H9 (cell line): Measurements from ENCODE around the gene ATP6V1B1. TPM values are rescaled to one million over a fixed set of nuclear protein-coding genes. Genes with fewer than 3 reads are reported as not detected.

Experiments
- DNase-seq: peaks from one replicate; pipeline ENCODE4 v3.0.0-alpha.2; 2017
- H2AFZ ChIP-seq: one replicate; pipeline ENCODE4 v1.6.1; 2013; ENCODE audit warnings: mild to moderate bottlenecking, low read length, control low read depth, moderate library complexity
- H2AK5ac ChIP-seq: 2 replicates; pipeline ENCODE4 v1.6.1; 2013; ENCODE audit warnings: low read length, control low read depth, mixed read lengths; ENCODE audit not compliant: insufficient read length
- H2BK120ac ChIP-seq: one replicate; pipeline ENCODE4 v1.6.1; 2013; ENCODE audit warnings: low read depth, mild to moderate bottlenecking, low read length, control low read depth, inconsistent platforms; ENCODE audit not compliant: poor library complexity, severe bottlenecking
- H2BK12ac ChIP-seq: 2 replicates; pipeline ENCODE4 v1.6.1; 2013; ENCODE audit warnings: low read length, control low read depth, mixed read lengths, low read depth; ENCODE audit not compliant: insufficient read length
- H2BK15ac ChIP-seq: 2 replicates; pipeline ENCODE4 v1.6.1; 2013; ENCODE audit warnings: low read depth, low read length, control low read depth
- H2BK20ac ChIP-seq: one replicate; pipeline ENCODE4 v1.6.1; 2013; ENCODE audit warnings: low read depth, mild to moderate bottlenecking, low read length, control low read depth, inconsistent platforms; ENCODE audit not compliant: poor library complexity, severe bottlenecking
- H2BK5ac ChIP-seq: 2 replicates; pipeline ENCODE4 v1.6.1; 2013; ENCODE audit warnings: low read length, control low read depth, mixed read lengths; ENCODE audit not compliant: insufficient read length
- H3K14ac ChIP-seq: 2 replicates; pipeline ENCODE4 v1.6.1; 2013; ENCODE audit warnings: low read length, control low read depth; ENCODE audit not compliant: insufficient read depth
- H3K18ac ChIP-seq: 2 replicates; pipeline ENCODE4 v1.6.1; 2013; ENCODE audit warnings: low read depth, mild to moderate bottlenecking, mixed read lengths, low read length, control low read depth; ENCODE audit not compliant: insufficient read length
- H3K23ac ChIP-seq: 2 replicates; pipeline ENCODE4 v1.6.1; 2013; ENCODE audit warnings: low read length, control low read depth, mixed read lengths, low read depth; ENCODE audit not compliant: insufficient read length
- H3K23me2 ChIP-seq: 2 replicates; pipeline ENCODE4 v1.6.1; 2013; ENCODE audit warnings: low read depth, mild to moderate bottlenecking, mixed read lengths, low read length, control low read depth; ENCODE audit not compliant: insufficient read length, poor library complexity, severe bottlenecking
- H3K27ac ChIP-seq: 2 replicates; pipeline ENCODE4 v1.5.1; 2013; ENCODE audit warnings: low read length, control low read depth, mixed read lengths, low read depth; ENCODE audit not compliant: insufficient read length
- H3K27me3 ChIP-seq: 2 replicates; pipeline ENCODE4 v1.6.1; 2013; ENCODE audit warnings: low read length, control low read depth, inconsistent platforms; ENCODE audit not compliant: insufficient read depth
- H3K4ac ChIP-seq: 2 replicates; pipeline ENCODE4 v1.6.1; 2013; ENCODE audit warnings: low read depth, mild to moderate bottlenecking, control low read depth, inconsistent platforms, low read length, moderate library complexity
- H3K4me1 ChIP-seq: 2 replicates; pipeline ENCODE4 v1.6.1; 2013; ENCODE audit warnings: low read length, control low read depth, inconsistent platforms; ENCODE audit not compliant: insufficient read depth
- H3K4me2 ChIP-seq: 2 replicates; pipeline ENCODE4 v1.6.1; 2013; ENCODE audit warnings: low read length, control low read depth, mixed read lengths; ENCODE audit not compliant: insufficient read length, insufficient read depth
- H3K56ac ChIP-seq: 2 replicates; pipeline ENCODE4 v1.6.1; 2013; ENCODE audit warnings: low read depth, mild to moderate bottlenecking, mixed read lengths, low read length, control low read depth; ENCODE audit not compliant: insufficient read length
- H3K79me1 ChIP-seq: 2 replicates; pipeline ENCODE4 v1.6.1; 2013; ENCODE audit warnings: low read depth, mild to moderate bottlenecking, moderate library complexity, low read length, control low read depth, inconsistent platforms; ENCODE audit not compliant: insufficient read depth, poor library complexity, severe bottlenecking
- H3K79me2 ChIP-seq: 2 replicates; pipeline ENCODE4 v1.6.1; 2013; ENCODE audit warnings: low read length, control low read depth, inconsistent platforms; ENCODE audit not compliant: insufficient read depth
- H3K9ac ChIP-seq: 2 replicates; pipeline ENCODE4 v1.6.1; 2013; ENCODE audit warnings: low read length, control low read depth, mixed read lengths; ENCODE audit not compliant: insufficient read length; ENCODE audit errors: extremely low read depth
- H3K9me3 ChIP-seq: one replicate; pipeline ENCODE4 v1.6.1; 2013; ENCODE audit warnings: low read depth, low read length, inconsistent platforms; ENCODE audit not compliant: control insufficient read depth
- H3T11ph ChIP-seq: one replicate; pipeline ENCODE4 v1.6.1; 2013; ENCODE audit warnings: mild to moderate bottlenecking, low read length, control low read depth, inconsistent platforms
- H4K20me1 ChIP-seq: one replicate; pipeline ENCODE4 v1.6.1; 2013; ENCODE audit not compliant: control insufficient read depth, insufficient read length, insufficient read depth
- H4K5ac ChIP-seq: 2 replicates; pipeline ENCODE4 v1.6.1; 2013; ENCODE audit warnings: low read depth, mild to moderate bottlenecking, mixed read lengths, low read length, control low read depth; ENCODE audit not compliant: insufficient read length
- H4K8ac ChIP-seq: replicated peaks from 2 replicates; pipeline ENCODE4 v1.6.1; 2013; ENCODE audit warnings: low read length, control low read depth, mixed read lengths, low read depth; ENCODE audit not compliant: insufficient read length
- H4K91ac ChIP-seq: 2 replicates; pipeline ENCODE4 v1.6.1; 2013; ENCODE audit warnings: low read depth, mild to moderate bottlenecking, moderate library complexity, mixed read lengths, low read length, control low read depth; ENCODE audit not compliant: insufficient read length
- H3K27ac Mint-ChIP-seq, 3 experiments: 2 replicates in 2 of 3; 3 replicates in 1 of 3; pipeline ENCODE4 v1.8.0; 2020 to 2021; ENCODE audit warnings: mixed read lengths in 3 of 3, mild to moderate bottlenecking in 1 of 3, moderate library complexity in 1 of 3
- H3K27me3 Mint-ChIP-seq: 2 replicates; pipeline ENCODE4 v1.8.0; 2021; ENCODE audit warnings: low read depth, mild to moderate bottlenecking, moderate library complexity, mixed read lengths
- H3K36me3 Mint-ChIP-seq, 3 experiments: 2 replicates in 2 of 3; 3 replicates in 1 of 3; pipeline ENCODE4 v1.8.0; 2020 to 2021; ENCODE audit warnings: low read depth in 3 of 3, mixed read lengths in 3 of 3; ENCODE audit not compliant: insufficient read depth in 1 of 3
- H3K4me1 Mint-ChIP-seq, 2 experiments: 2 replicates each; pipeline ENCODE4 v1.8.0; 2020; ENCODE audit warnings: mixed read lengths in 2 of 2
- H3K4me3 Mint-ChIP-seq, 2 experiments: 2 replicates in 1 of 2; 3 replicates in 1 of 2; pipeline ENCODE4 v1.8.0; 2020 to 2021; ENCODE audit warnings: mild to moderate bottlenecking in 2 of 2, mixed read lengths in 2 of 2, moderate library complexity in 1 of 2
- H3K9me3 Mint-ChIP-seq, 2 experiments: 2 replicates in 1 of 2; 3 replicates in 1 of 2; pipeline ENCODE4 v1.8.0; 2020; ENCODE audit warnings: mild to moderate bottlenecking in 2 of 2, mixed read lengths in 2 of 2, moderate library complexity in 1 of 2
- CTCF ChIP-seq: fragments of 200-600 bp; sonication (generic); conservative IDR thresholded peaks from 3 replicates; pipeline ENCODE4 v1.8.0; 2021; ENCODE audit warnings: antibody characterized with exemption, mild to moderate bottlenecking
- WGBS: extraction: QIAGEN DNeasy Blood & Tissue Kit; methylation state at CpG from one replicate; pipeline ENCODE4 v1.1.7; 2013; ENCODE audit warnings: missing lambda C conversion rate, low lambda C conversion rate, mixed read lengths; ENCODE audit not compliant: insufficient read length; ENCODE audit errors: extremely low coverage; 5-methylcytosine and 5-hydroxymethylcytosine counted together
- total RNA-seq: library from RNA; stranded (reverse); gene quantifications from 2 replicates; pipeline ENCODE4 v1.2.1, GENCODE V29; 2021

The ATP6V1B1 gene
- total RNA-seq, 1 experiment from 2014 or later, result not detected

GRCh38 chr2:70941186-70941585, 5.5 kb downstream of the ATP6V1B1 start:
- H3K4me1 ChIP-seq, result peaks cover 7% of the 10 kb centered on the region; the same call in 1 of the 2 replicates
- H3K79me2 ChIP-seq, result no peaks in the 10 kb centered on the region
- Mint-ChIP-seq H3K27ac (no peak overlapping the region; a peak in 1 of 7 replicates), H3K36me3 (no peaks in the 10 kb centered on the region; a peak in 2 of 7 replicates), H3K9me3 (no peaks in the 10 kb centered on the region; a peak in 2 of 5 replicates), H3K27me3 (peaks cover 85% of the 10 kb centered on the region), H3K4me3 (no peak overlapping the region), H3K4me1 (peaks cover 38 to 58% of the 10 kb centered on the region in 2 experiments)
- H4K8ac ChIP-seq, result no peak overlapping the region
- H3K18ac ChIP-seq, result no peak overlapping the region
- H3K27me3 ChIP-seq, result peaks cover 9% of the 10 kb centered on the region; the same call in 1 of the 2 replicates
- no peak overlapping the region for H2AFZ ChIP-seq
- no peak overlapping the region for H3K56ac ChIP-seq
- no peak overlapping the region for H2BK120ac ChIP-seq
- H3K23ac ChIP-seq, result no peak overlapping the region
- no peak overlapping the region for H3K4me2 ChIP-seq
- H2BK20ac ChIP-seq, result no peak overlapping the region
- no peaks in the 10 kb centered on the region for H3K9me3 ChIP-seq
- no peak overlapping the region for H3K14ac ChIP-seq
- DNase-seq, result peak; percentile 28
- no peaks in the 10 kb centered on the region for H3K79me1 ChIP-seq
- H4K20me1 ChIP-seq, result no peaks in the 10 kb centered on the region
- H3T11ph ChIP-seq, result no peak overlapping the region
- peak; percentile 28; the same call in 1 of the 3 replicates for TF ChIP-seq CTCF
- H2BK15ac ChIP-seq, result no peak overlapping the region
- H3K27ac ChIP-seq, result no peak overlapping the region
- no CpG with 5 or more reads among the region's 6 CpGs for WGBS
- H2BK12ac ChIP-seq, result no peak overlapping the region
- peaks cover 4% of the 10 kb centered on the region for H3K23me2 ChIP-seq
- H3K4ac ChIP-seq, result no peak overlapping the region
- no peak overlapping the region for H3K9ac ChIP-seq
- no peak overlapping the region for H4K91ac ChIP-seq
- no peak overlapping the region for H4K5ac ChIP-seq
- H2AK5ac ChIP-seq, result no peak overlapping the region
- no peak overlapping the region for H2BK5ac ChIP-seq
